ENCODE measurements around the gene ZKSCAN7.
A peak's percentile ranks its signal among the peaks of the same experiment; 100 is the strongest.
"Not testable (repeated sequence)": the region's sequence is repeated elsewhere in the genome, so short reads cannot be mapped to it uniquely, and the experiment has no call there.

Gene ZKSCAN7

GRCh38 chr3:44577354-44577952, 22.5 kb downstream of the ZKSCAN7 start:
- not testable (repeated sequence) for DNase-seq

GRCh38 chr3:44578316-44578715, 23.3 kb downstream of the ZKSCAN7 start:
- DNase-seq, result not testable (repeated sequence)

- not testable (repeated sequence) for DNase-seq
Measured at GRCh38 chr3:44578924-44579515, 24.0 kb downstream of the ZKSCAN7 start.

- DNase-seq, result not testable (repeated sequence)
Measured at GRCh38 chr3:44579749-44580148, 24.8 kb downstream of the ZKSCAN7 start.

- DNase-seq, result not testable (repeated sequence)
Measured at GRCh38 chr3:44580971-44581370, 26.0 kb downstream of the ZKSCAN7 start.

GRCh38 chr3:44584646-44585501, 29.9 kb downstream of the ZKSCAN7 start, which contains the start of gene ZNF660:
Gene ZNF660, plus strand, starts transcription at chr3:44584964. Its CDS starts 9,230 bp downstream, at chr3:44594194.
- DNase-seq, result peak; percentile 67

- no peak for DNase-seq
Measured at GRCh38 chr3:44596621-44597020, 41.6 kb downstream of the ZKSCAN7 start.

GRCh38 chr3:44601749-44602148, 46.8 kb downstream of the ZKSCAN7 start:
- DNase-seq, result no peak

- no peak for DNase-seq
Measured at GRCh38 chr3:44612678-44613077, 57.7 kb downstream of the ZKSCAN7 start.

All from NCI-H526 treated with DMSO at 0.1 percent for 48 hours (cell line).